WTC11 (cell line): ENCODE measurements around the gene POU3F1. TPM values are rescaled to one million over a fixed set of nuclear protein-coding genes. Genes with fewer than 3 reads are reported as not detected.
A peak's percentile ranks its signal among the peaks of the same experiment; 100 is the strongest.

ENCODE experiments used
- ATF1 ChIP-seq: sonication (generic); formaldehyde crosslinking; IDR thresholded peaks from 2 replicates; pipeline ENCODE4 v1.8.1; 2023; ENCODE audit warnings: mild to moderate bottlenecking, moderate library complexity, missing genetic modification reagents
- CTCF ChIP-seq: fragments of 200-600 bp; IDR thresholded peaks from 2 replicates; pipeline ENCODE4 v1.8.0; 2022; ENCODE audit warnings: antibody characterized with exemption
- E2F5 ChIP-seq: sonication (generic); formaldehyde crosslinking; IDR thresholded peaks from 2 replicates; pipeline ENCODE4 v1.8.1; 2022; ENCODE audit warnings: mild to moderate bottlenecking, moderate library complexity, missing genetic modification reagents
- ERG ChIP-seq: fragments of 250-450 bp; sonication (Bioruptor Pico); IDR thresholded peaks from 2 replicates; pipeline ENCODE4 v1.8.0; 2021; ENCODE audit warnings: mild to moderate bottlenecking
- MYBL2 ChIP-seq: sonication (generic); formaldehyde crosslinking; IDR thresholded peaks from 2 replicates; pipeline ENCODE4 v1.8.1; 2023; ENCODE audit warnings: mild to moderate bottlenecking, moderate library complexity, missing genetic modification reagents
- NFATC4 ChIP-seq: fragments of 250-450 bp; sonication (Bioruptor Pico); IDR thresholded peaks from 2 replicates; pipeline ENCODE4 v1.9.0; 2021; ENCODE audit warnings: mild to moderate bottlenecking
- NFYB ChIP-seq: sonication (generic); formaldehyde crosslinking; conservative IDR thresholded peaks from 2 replicates; pipeline ENCODE4 v1.8.0; 2022; ENCODE audit warnings: low read depth, missing genetic modification reagents
- NR3C1 ChIP-seq: sonication (generic); formaldehyde crosslinking; conservative IDR thresholded peaks from 2 replicates; pipeline ENCODE4 v1.8.1; 2023; ENCODE audit warnings: low read depth, mild to moderate bottlenecking, missing genetic modification reagents
- RELA ChIP-seq: sonication (generic); formaldehyde crosslinking; IDR thresholded peaks from 2 replicates; pipeline ENCODE4 v1.8.1; 2022; ENCODE audit warnings: missing genetic modification reagents, mild to moderate bottlenecking, borderline replicate concordance
- SMAD4 ChIP-seq: sonication (generic); formaldehyde crosslinking; IDR thresholded peaks from 2 replicates; pipeline ENCODE4 v1.8.0; 2022; ENCODE audit warnings: mild to moderate bottlenecking, missing genetic modification reagents
- TEAD4 ChIP-seq: sonication (generic); formaldehyde crosslinking; IDR thresholded peaks from 2 replicates; pipeline ENCODE4 v1.8.0; 2022; ENCODE audit warnings: mild to moderate bottlenecking, missing genetic modification reagents
- ZBTB21 ChIP-seq: sonication (generic); formaldehyde crosslinking; IDR thresholded peaks from 2 replicates; pipeline ENCODE4 v1.8.1; 2023; ENCODE audit warnings: mild to moderate bottlenecking, missing genetic modification reagents, borderline replicate concordance
- ZMAT4 ChIP-seq: fragments of 250-450 bp; sonication (Bioruptor Pico); IDR thresholded peaks from 2 replicates; pipeline ENCODE4 v1.9.0; 2021; ENCODE audit warnings: mild to moderate bottlenecking
- ZNF281 ChIP-seq: sonication (generic); formaldehyde crosslinking; IDR thresholded peaks from 2 replicates; pipeline ENCODE4 v1.8.0; 2023; ENCODE audit warnings: mild to moderate bottlenecking, missing genetic modification reagents
- ZNF317 ChIP-seq: sonication (generic); formaldehyde crosslinking; IDR thresholded peaks from 2 replicates; pipeline ENCODE4 v1.8.1; 2023; ENCODE audit warnings: low read depth, mild to moderate bottlenecking, moderate library complexity, missing genetic modification reagents, borderline replicate concordance
- ZNF396 ChIP-seq: fragments of 250-450 bp; sonication (Bioruptor Pico); IDR thresholded peaks from 2 replicates; pipeline ENCODE4 v1.8.0; 2021; ENCODE audit warnings: mild to moderate bottlenecking, moderate library complexity, borderline replicate concordance
- ZNF532 ChIP-seq: fragments of 250-450 bp; sonication (Bioruptor Pico); IDR thresholded peaks from 2 replicates; pipeline ENCODE4 v1.9.0; 2021; ENCODE audit warnings: mild to moderate bottlenecking, borderline replicate concordance
- total RNA-seq: library from RNA; stranded (reverse); gene quantifications from 3 replicates; pipeline ENCODE4 v1.2.3, GENCODE V29; 2021
- TF ChIP-seq, protein P1 (sequence below): sonication (generic); formaldehyde crosslinking; IDR thresholded peaks from 2 replicates; pipeline ENCODE4 v1.8.1; 2022; ENCODE audit warnings: mild to moderate bottlenecking, missing genetic modification reagents, moderate library complexity, borderline replicate concordance
- TF ChIP-seq, protein P2 (sequence below): sonication (generic); formaldehyde crosslinking; IDR thresholded peaks from 2 replicates; pipeline ENCODE4 v1.8.0; 2023; ENCODE audit warnings: missing genetic modification reagents
- TF ChIP-seq, protein P3 (sequence below): sonication (generic); formaldehyde crosslinking; IDR thresholded peaks from 2 replicates; pipeline ENCODE4 v1.8.1; 2023; ENCODE audit warnings: mild to moderate bottlenecking, missing genetic modification reagents, moderate library complexity
- TF ChIP-seq, protein P4 (sequence below): sonication (generic); formaldehyde crosslinking; IDR thresholded peaks from 2 replicates; pipeline ENCODE4 v1.8.1; 2023; ENCODE audit warnings: mild to moderate bottlenecking, moderate library complexity, missing genetic modification reagents

The POU3F1 gene
- total RNA-seq, 1 experiment from 2014 or later: 18.9 TPM

DNA sequence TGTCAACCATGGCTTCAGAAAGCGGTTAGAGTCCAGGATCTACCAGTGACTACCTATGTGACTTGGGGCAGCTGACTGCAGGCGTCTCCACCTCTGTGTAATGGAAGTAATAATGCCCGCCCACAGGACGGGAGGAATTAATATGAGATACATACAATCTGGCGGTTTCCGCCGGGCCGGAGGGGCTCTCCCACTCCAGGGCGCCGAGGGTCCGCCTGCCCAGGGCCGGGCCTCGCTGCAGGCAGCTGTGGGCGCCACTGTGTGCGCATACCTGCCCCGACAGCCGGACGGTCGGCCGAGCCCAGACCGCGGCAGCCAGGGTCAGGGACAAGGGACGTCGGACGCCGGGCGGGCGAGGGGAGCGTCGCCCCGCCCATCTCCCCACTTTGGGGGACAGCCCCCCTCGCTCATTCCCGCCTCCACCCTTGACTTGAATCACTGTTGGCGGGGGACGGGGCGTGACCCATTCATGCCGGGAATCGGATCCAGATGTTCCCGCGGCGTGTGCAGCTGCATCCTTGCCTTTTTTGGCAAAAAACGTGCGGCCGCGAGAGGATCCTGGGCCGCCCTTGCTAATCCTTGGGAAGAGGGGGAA, 50.7 kb downstream of the POU3F1 start (continued):
- TF ChIP-seq, protein P1, sequence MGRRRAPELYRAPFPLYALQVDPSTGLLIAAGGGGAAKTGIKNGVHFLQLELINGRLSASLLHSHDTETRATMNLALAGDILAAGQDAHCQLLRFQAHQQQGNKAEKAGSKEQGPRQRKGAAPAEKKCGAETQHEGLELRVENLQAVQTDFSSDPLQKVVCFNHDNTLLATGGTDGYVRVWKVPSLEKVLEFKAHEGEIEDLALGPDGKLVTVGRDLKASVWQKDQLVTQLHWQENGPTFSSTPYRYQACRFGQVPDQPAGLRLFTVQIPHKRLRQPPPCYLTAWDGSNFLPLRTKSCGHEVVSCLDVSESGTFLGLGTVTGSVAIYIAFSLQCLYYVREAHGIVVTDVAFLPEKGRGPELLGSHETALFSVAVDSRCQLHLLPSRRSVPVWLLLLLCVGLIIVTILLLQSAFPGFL (CRISPR knock-in tag): no peak
- TF ChIP-seq NFYB (CRISPR knock-in tag) (no peak), E2F5 (peak; percentile 95), ZMAT4 (CRISPR knock-in tag) (no peak), ZNF532 (CRISPR knock-in tag) (peak; percentile 75; the same call in 1 of the 2 replicates), RELA (no peak), ZNF317 (CRISPR knock-in tag) (no peak), ATF1 (CRISPR knock-in tag) (no peak), ZNF281 (peak; percentile 22; the same call in 1 of the 2 replicates), ZNF396 (no peak), ERG (CRISPR knock-in tag) (peak; percentile 69; the same call in 1 of the 2 replicates), NR3C1 (no peak), CTCF (no peak), NFATC4 (CRISPR knock-in tag) (0 out of 2 replicates have a peak, but pooled peaks have one; percentile 50), ZBTB21 (CRISPR knock-in tag) (no peak), TEAD4 (CRISPR knock-in tag) (no peak), SMAD4 (CRISPR knock-in tag) (no peak), MYBL2 (CRISPR knock-in tag) (peak; percentile 55)
- TF ChIP-seq, protein P2, sequence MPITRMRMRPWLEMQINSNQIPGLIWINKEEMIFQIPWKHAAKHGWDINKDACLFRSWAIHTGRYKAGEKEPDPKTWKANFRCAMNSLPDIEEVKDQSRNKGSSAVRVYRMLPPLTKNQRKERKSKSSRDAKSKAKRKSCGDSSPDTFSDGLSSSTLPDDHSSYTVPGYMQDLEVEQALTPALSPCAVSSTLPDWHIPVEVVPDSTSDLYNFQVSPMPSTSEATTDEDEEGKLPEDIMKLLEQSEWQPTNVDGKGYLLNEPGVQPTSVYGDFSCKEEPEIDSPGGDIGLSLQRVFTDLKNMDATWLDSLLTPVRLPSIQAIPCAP (CRISPR knock-in tag): no peak
- TF ChIP-seq, protein P3, sequence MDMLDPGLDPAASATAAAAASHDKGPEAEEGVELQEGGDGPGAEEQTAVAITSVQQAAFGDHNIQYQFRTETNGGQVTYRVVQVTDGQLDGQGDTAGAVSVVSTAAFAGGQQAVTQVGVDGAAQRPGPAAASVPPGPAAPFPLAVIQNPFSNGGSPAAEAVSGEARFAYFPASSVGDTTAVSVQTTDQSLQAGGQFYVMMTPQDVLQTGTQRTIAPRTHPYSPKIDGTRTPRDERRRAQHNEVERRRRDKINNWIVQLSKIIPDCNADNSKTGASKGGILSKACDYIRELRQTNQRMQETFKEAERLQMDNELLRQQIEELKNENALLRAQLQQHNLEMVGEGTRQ (CRISPR knock-in tag): no peak
- TF ChIP-seq, protein P4, sequence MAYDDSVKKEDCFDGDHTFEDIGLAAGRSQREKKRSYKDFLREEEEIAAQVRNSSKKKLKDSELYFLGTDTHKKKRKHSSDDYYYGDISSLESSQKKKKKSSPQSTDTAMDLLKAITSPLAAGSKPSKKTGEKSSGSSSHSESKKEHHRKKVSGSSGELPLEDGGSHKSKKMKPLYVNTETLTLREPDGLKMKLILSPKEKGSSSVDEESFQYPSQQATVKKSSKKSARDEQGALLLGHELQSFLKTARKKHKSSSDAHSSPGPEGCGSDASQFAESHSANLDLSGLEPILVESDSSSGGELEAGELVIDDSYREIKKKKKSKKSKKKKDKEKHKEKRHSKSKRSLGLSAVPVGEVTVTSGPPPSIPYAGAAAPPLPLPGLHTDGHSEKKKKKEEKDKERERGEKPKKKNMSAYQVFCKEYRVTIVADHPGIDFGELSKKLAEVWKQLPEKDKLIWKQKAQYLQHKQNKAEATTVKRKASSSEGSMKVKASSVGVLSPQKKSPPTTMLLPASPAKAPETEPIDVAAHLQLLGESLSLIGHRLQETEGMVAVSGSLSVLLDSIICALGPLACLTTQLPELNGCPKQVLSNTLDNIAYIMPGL: peak; percentile 44; the same call in 1 of the 2 replicates
